Anterior cingulate cortex (tissue), 58 donors: ENCODE data around the gene EYA3.
A peak's percentile ranks its signal among the peaks of the same experiment; 100 is the strongest.

ENCODE experiments used
- DNase-seq, 58 donors: peaks; one replicate each; lab custom pipeline; 2025; lab: John Stamatoyannopoulos, UW

Gene EYA3

GRCh38 chr1:28113242-28113572 is 24.8 kb upstream of the EYA3 start:
- DNase-seq: no peak

- peak in 9 of 58 donors; percentile 1 to 30 (median 8) for DNase-seq
Measured at GRCh38 chr1:28112388-28113241, 24.2 kb upstream of the EYA3 start.

DNA sequence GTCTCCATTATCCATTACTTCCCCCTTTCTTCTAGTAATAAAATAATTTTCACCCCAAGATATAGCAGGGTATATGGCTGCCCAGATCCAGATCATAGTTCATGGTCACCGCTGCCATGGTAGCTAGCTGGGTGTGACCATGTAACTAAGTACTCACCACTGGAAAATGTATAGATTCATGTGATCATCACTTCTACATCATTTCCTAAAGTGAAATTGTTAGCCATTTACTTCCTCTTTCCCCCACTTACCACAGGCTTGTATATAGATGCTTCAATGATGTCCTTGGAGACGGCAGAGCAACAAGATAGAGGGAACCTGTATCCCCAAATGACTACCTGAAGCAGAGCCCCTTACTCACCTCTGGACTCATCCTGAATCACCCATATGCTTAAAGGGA is 22.7 kb upstream of the EYA3 start:
- DNase-seq: no peak

GRCh38 chr1:28110555-28110954 is 22.1 kb upstream of the EYA3 start:
- no peak for DNase-seq

DNA sequence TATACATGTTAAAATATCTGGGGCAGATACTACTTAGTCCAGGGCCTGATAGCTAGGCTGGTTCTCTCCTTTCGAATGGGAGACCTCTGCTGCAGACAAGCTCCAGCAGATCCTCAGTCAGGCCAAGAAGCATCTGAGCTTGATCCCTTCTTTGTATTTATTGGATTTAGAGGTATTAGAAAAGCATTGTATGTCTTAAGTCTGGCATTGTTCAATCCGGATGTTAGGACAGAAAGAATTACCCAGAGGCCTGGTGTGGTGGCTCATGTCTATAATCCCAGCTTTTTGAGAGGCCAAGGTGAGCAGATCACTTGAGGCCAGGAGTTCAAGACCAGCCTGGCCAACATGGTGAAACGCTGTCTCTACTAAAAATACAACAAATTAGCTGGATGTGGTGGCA is 21.2 kb upstream of the EYA3 start:
- no peak for DNase-seq

- no peak for DNase-seq
Measured at GRCh38 chr1:28108001-28108400, 19.6 kb upstream of the EYA3 start.

DNA sequence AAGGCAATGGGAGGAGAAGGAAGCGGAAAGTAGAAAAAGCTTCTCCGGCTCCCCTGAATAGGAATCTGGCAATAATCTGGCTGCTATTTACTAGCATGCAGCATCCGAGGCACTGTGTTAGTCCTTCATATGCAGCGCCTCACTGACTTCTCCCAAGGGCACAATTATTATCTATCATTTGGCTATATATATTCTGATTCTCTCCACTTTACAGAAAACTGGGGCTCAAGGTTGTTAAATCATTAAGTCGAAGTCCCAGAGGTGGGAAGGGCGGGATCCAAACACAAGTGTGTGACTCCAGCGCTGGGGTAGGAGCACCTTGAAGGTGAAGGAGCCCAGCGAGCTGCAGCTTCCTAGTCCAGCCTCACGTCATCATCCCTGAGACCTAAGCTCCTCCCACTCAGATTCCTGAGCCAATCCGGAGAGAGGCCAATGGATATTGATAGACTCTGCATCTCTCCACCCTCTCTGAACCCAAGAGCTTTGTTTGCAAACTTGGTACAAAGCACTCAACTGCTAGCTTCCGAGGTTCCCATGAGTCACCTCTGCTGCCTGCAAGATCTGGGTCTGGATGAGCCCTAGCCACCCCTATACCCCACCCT is 16.6 kb upstream of the EYA3 start:
- peak in 49 of 58 donors; percentile 8 to 85 (median 56) for DNase-seq

GRCh38 chr1:28102189-28102588 is 13.8 kb upstream of the EYA3 start:
- DNase-seq: no peak

DNA sequence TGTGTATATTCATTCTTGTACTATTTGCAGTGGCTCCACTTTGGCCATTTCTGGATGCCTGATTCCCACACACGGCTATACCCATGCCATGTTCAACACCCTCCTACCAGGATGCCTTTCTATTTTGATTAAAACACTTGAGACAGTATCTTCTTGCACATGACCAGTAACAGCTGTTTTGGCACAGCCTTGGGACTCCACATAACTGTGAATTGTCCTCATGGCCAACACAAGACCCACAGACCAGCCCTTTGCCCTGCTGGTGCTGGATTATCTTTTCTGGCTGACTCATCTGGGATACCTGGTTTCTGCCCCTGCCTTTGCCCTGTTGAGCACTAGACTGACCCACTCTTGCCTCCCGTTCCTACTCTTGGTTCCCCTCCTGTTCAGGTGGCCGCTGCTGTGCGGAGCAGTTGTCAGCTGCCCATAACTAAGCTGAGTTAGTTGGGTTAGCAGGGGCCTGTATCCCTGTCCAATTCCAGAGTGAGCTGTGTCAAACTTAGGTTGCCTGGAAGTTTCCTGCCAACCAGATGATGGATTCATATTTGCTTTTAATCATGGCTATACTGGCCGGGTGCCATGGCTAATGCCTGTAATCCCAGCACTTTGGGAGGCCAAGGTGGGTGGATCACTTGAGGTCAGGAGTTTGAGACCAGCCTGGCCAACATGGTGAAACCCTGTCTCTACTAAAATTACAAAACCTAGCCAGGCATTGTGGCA is 10.8 kb upstream of the EYA3 start:
- no peak for DNase-seq

GRCh38 chr1:28097100-28097472 is 8.7 kb upstream of the EYA3 start:
- DNase-seq: no peak

- DNase-seq: no peak
Measured at GRCh38 chr1:28096210-28097099, 8.0 kb upstream of the EYA3 start.

DNA sequence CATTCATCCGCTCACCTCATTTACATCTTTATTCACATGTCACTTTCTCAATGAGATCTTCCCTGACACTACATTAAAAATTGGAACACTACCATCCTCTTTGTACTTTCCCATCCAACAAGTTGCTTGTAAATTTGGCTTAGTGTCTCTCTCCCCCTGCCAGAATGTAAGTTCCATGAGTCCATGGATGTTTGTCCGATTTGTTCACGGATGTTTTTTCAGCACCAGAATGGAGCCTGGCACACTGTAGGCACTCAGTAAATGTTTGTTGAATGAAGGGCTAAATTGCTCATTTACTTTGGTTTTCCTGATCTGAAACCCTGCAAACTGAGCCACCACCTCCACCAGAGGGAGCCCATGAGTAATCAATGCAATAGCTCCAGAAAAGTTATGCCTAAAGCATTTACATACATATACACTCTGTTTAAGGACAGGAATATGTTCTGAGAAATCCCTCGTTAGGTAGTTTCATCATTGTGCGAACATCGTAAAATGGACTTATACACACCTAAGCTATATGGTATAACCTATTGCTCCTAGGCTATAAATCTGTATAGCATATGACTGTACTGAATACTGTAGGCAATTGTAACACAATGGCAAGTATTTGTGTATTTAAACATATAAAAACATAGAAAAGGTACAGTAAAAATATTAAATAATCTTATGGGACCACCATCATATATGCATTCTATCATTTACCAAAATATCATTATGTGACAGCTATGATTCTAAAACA is 2.8 kb upstream of the EYA3 start:
- peak in 48 of 58 donors; percentile 11 to 85 (median 48) for DNase-seq

GRCh38 chr1:28087614-28088167 is 719 bp downstream of the EYA3 start:
- DNase-seq: peak in 7 of 58 donors; percentile 29 to 53 (median 42)

DNA sequence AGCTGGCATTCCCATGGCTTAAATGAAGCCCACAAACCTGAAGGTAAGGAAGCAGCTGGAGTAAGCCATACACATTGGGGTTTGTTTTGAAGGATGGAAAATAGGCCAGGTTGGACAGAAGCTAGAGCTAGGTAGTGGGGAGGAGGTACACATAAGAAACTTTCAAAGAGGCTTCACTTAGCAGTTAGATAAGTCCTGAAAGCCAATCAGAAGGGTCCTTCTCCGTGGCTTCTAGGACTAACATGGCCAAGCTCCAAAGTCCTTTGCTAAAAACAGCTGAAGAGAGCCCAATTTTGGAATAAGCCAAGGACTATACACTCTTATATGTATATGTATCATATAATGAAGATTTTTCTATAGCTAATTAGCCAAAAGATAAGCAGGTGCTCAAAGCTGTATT is 1.8 kb downstream of the EYA3 start:
- no peak for DNase-seq

GRCh38 chr1:28085129-28085528 is 3.3 kb downstream of the EYA3 start:
- no peak for DNase-seq

DNA sequence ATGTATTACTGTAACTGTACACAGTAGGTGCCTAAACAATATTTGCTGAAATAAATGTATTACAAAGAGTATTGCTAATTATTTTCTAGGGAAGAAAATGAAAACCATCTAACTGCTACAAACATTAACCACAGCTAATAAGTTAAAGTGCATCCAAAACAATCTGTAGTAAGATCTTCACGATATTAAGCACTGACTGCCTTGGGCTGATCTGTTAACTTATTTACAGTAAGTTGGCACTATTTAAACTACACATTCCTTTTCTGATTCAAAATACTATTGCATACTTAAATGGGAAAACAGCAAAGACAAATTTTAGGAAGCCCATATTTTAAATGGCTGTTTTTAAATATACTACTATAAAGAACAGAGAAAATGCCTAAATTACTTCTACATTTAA is 4.5 kb downstream of the EYA3 start:
- DNase-seq: no peak

- peak in 1 of 58 donors; percentile 2 for DNase-seq
Measured at GRCh38 chr1:28078680-28079626, 9.5 kb downstream of the EYA3 start.

DNA sequence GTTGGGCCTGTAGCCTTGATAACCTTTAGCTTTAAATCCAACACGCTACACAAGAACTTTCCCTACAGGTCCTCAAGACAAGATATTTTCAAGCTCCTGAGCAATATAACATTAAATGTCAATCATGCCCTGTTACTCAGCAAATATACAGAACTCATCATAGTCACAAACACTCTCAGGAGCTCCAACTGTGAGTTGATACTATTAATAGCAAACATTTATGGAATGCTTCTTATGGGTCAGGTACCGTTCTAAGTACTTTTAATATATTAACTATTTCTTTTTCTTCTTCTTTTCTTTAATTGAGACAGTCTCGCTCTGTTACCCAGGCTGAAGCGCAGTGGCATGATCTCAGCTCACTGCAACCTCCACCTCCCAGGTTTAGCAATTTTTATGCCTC is 10.1 kb downstream of the EYA3 start:
- no peak for DNase-seq
